T-helper 17 cell (primary cell): ENCODE data around the gene UCN. TPM values are rescaled to one million over a fixed set of nuclear protein-coding genes. Genes with fewer than 3 reads are reported as not detected.

Source experiments
- ATAC-seq: fragments of 150-1000 bp; cut with Tn5 transposase; 2 replicates; pipeline ENCODE4 v1.10.0; 2021; ENCODE audit warnings: mild to moderate bottlenecking, moderate library complexity
- DNase-seq, 3 donors: peaks; one replicate each; pipeline versions ENCODE4 v3.0.0 to v3.0.0-alpha.2; 2020 to 2021
- H3K9me3 ChIP-seq: one replicate; pipeline ENCODE4 v1.7.0; 2013; ENCODE audit warnings: low read length, mild to moderate bottlenecking; ENCODE audit not compliant: control insufficient read depth, poor library complexity, severe bottlenecking
- H3K27ac Mint-ChIP-seq: one replicate; pipeline ENCODE4 v1.8.0; 2022; ENCODE audit warnings: mild to moderate bottlenecking, moderate library complexity, mixed read lengths
- H3K27me3 Mint-ChIP-seq: one replicate; pipeline ENCODE4 v1.8.0; 2022; ENCODE audit warnings: mixed read lengths
- H3K36me3 Mint-ChIP-seq: one replicate; pipeline ENCODE4 v1.8.0; 2022; ENCODE audit warnings: low read depth, mixed read lengths
- H3K4me1 Mint-ChIP-seq: one replicate; pipeline ENCODE4 v1.8.0; 2022; ENCODE audit warnings: mild to moderate bottlenecking, mixed read lengths
- H3K4me3 Mint-ChIP-seq: one replicate; pipeline ENCODE4 v1.8.0; 2022; ENCODE audit warnings: mild to moderate bottlenecking, moderate library complexity, mixed read lengths
- total RNA-seq, 4 donors: library from RNA in 2 of 4; stranded (reverse) in 2 of 4; gene quantifications; one replicate each; pipeline ENCODE4 v1.2.3 and lab custom pipeline; 2022 to 2026

The UCN gene
- total RNA-seq, 2 donors from 2014 or later = 1.5 to 1.6 TPM

DNA sequence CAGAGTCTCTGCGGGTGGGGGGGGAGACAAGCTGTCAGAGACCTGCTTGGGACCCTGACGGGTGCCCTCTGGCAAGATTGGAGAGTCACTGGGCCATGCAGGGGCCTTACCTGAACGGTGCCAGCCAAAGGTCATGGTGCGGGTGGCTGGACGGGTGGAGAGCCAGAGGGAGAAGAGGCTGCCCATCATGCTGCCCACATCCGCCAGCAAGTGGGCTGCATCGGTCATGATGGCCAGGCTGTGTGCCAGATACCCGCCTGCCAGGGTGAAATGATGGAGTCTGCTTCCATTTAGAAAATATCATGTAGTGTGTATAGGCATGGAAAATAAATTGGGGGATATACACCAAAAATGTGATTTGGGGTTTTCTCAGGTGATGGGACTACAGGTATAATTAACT, 50.2 kb downstream of the UCN start:
- Mint-ChIP-seq H3K27me3 (peaks cover 75% of the 10 kb centered on the region), H3K36me3 (peaks cover 18% of the 10 kb centered on the region), H3K4me1 (peaks cover 16% of the 10 kb centered on the region), H3K4me3 (no peak overlapping the region), H3K27ac (no peak overlapping the region)
- no peaks in the 10 kb centered on the region for H3K9me3 ChIP-seq
- ATAC-seq (no peak), DNase-seq (no peak)

Other genes with a start within 250 kb of the UCN start
- 100 to 1,000 TPM; 284 to 371 TPM for gene OST4, start 236.8 kb downstream of the UCN start, total RNA-seq
- gene EMILIN1, start 229.8 kb downstream of the UCN start, total RNA-seq = 1 to 10 TPM in 1 of 2 donors, under 1 TPM in 1; 0.32 to 1.7 TPM
- gene KHK, start 221.7 kb downstream of the UCN start, total RNA-seq = 1 to 10 TPM; 4.5 to 5.4 TPM
- not detected for gene CGREF1, start 189.3 kb downstream of the UCN start, total RNA-seq
- under 1 TPM; 0.65 to 0.94 TPM for gene ABHD1, start 184.6 kb downstream of the UCN start, total RNA-seq
- 10 to 100 TPM; 25.6 to 27.1 TPM for gene PREB, start 173.8 kb downstream of the UCN start, total RNA-seq
- gene PRR30, start 169.0 kb downstream of the UCN start, total RNA-seq = not detected
- gene TCF23, start 159.4 kb downstream of the UCN start, total RNA-seq = not detected
- 10 to 100 TPM; 59.7 to 76.8 TPM for gene ATRAID, start 96.4 kb downstream of the UCN start, total RNA-seq
- gene SLC5A6, start 96.2 kb downstream of the UCN start, total RNA-seq = 100 to 1,000 TPM; 147 to 190 TPM
- 10 to 100 TPM; 27.2 to 30.0 TPM for gene CAD, start 91.1 kb downstream of the UCN start, total RNA-seq
- under 1 TPM in 1 of 2 donors, not detected in 1; 0.13 TPM for gene SLC30A3, start 45.4 kb downstream of the UCN start, total RNA-seq
- gene DNAJC5G, start 33.0 kb downstream of the UCN start, total RNA-seq = not detected
- gene TRIM54, start 26.0 kb downstream of the UCN start, total RNA-seq = not detected
- 10 to 100 TPM; 46.5 to 48.6 TPM for gene MPV17, start 14.7 kb upstream of the UCN start, total RNA-seq
- gene GTF3C2, start 48.3 kb upstream of the UCN start, total RNA-seq = 10 to 100 TPM; 52.2 to 70.2 TPM
- 10 to 100 TPM; 29.8 to 33.2 TPM for gene EIF2B4, start 61.9 kb upstream of the UCN start, total RNA-seq
- 10 to 100 TPM; 75.7 to 80.3 TPM for gene SNX17, start 62.2 kb upstream of the UCN start, total RNA-seq
- gene ZNF513, start 72.3 kb upstream of the UCN start, total RNA-seq = 10 to 100 TPM; 22.4 to 24.6 TPM
- 10 to 100 TPM; 43.6 to 50.2 TPM for gene PPM1G, start 101.1 kb upstream of the UCN start, total RNA-seq
- 100 to 1,000 TPM; 138 to 150 TPM for gene NRBP1, start 120.2 kb upstream of the UCN start, total RNA-seq
- gene KRTCAP3, start 133.9 kb upstream of the UCN start, total RNA-seq = 10 to 100 TPM in 1 of 2 donors, 1 to 10 TPM in 1; 9.1 to 13.6 TPM
- gene IFT172, start 181.3 kb upstream of the UCN start, total RNA-seq = 10 to 100 TPM in 1 of 2 donors, 1 to 10 TPM in 1; 7.2 to 14.1 TPM
- gene FNDC4, start 186.8 kb upstream of the UCN start, total RNA-seq = not detected
- gene GCKR, start 188.4 kb upstream of the UCN start, total RNA-seq = not detected